SJSA1 (cell line): ENCODE measurements around the gene SPECC1. TPM values are rescaled to one million over a fixed set of nuclear protein-coding genes. Genes with fewer than 3 reads are reported as not detected.

Experiments
- DNase-seq, 2 experiments: peaks; one replicate each; pipeline ENCODE4 v3.0.0-alpha.2; 2015 to 2020; ENCODE audit warnings: low spot score in 2 of 2, low read depth in 1 of 2
- H3K27ac ChIP-seq: fragments of 250-450 bp; sonication (Bioruptor Pico); 2 replicates; pipeline ENCODE4 v1.5.1; 2020; ENCODE audit warnings: mild to moderate bottlenecking, moderate library complexity
- H3K27me3 ChIP-seq: fragments of 250-450 bp; sonication (Bioruptor Pico); replicated peaks from 2 replicates; pipeline ENCODE4 v1.5.1; 2020; ENCODE audit warnings: mild to moderate bottlenecking, moderate library complexity
- H3K36me3 ChIP-seq: fragments of 250-450 bp; sonication (Bioruptor Pico); 2 replicates; pipeline ENCODE4 v1.5.1; 2020; ENCODE audit warnings: mild to moderate bottlenecking
- H3K4me1 ChIP-seq: fragments of 250-450 bp; sonication (Bioruptor Pico); replicated peaks from 2 replicates; pipeline ENCODE4 v1.6.1; 2021; ENCODE audit warnings: mild to moderate bottlenecking
- H3K4me3 ChIP-seq: fragments of 250-450 bp; sonication (Bioruptor Pico); 2 replicates; pipeline ENCODE4 v1.5.1; 2020; ENCODE audit warnings: mild to moderate bottlenecking
- H3K9me3 ChIP-seq: fragments of 250-450 bp; sonication (Bioruptor Pico); replicated peaks from 2 replicates; pipeline ENCODE4 v1.5.1; 2020; ENCODE audit warnings: mild to moderate bottlenecking
- total RNA-seq: library from RNA; depleted of rRNA; stranded (reverse); fragments of >200 nt; shearing (Covaris generic); gene quantifications from 2 replicates; pipeline ENCODE4 v1.2.3, GENCODE V29; 2014

Gene SPECC1
- total RNA-seq, 1 experiment from 2014 or later = 81.0 TPM

DNA sequence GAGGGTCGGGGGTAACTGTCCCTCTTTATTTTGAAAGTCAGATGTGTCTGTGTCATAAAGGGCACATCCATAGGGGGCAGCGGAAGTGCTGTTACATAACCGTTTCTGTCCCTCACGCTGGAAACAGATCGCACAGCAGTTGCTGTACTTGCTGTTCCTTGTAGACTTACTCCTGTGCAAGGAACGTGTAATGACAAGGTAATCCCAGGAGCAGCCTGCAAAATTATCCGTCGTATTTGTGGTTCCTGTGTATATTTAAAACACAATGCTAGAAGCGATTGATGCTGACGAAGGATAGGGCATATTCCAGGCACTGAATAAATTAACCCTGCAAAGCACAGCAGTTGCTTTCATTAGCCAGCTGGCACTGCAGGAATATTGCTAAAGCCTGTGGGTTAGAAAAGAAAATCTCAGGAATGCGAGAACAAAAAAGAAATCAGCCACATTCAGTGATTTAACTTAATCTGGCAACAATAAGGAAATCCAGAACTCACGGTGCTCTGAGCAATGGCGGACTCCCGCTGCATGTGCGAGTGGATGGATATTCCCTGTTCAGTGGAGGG, 76.2 kb downstream of the SPECC1 start:
- no peaks in the 10 kb centered on the region for H3K4me1 ChIP-seq
- no peaks in the 10 kb centered on the region for H3K36me3 ChIP-seq
- DNase-seq = no peak
- H3K27me3 ChIP-seq = no peaks in the 10 kb centered on the region; the same call in 1 of the 2 replicates
- no peak overlapping the region for H3K4me3 ChIP-seq
- no peaks in the 10 kb centered on the region for H3K9me3 ChIP-seq
- H3K27ac ChIP-seq = no peak overlapping the region

DNA sequence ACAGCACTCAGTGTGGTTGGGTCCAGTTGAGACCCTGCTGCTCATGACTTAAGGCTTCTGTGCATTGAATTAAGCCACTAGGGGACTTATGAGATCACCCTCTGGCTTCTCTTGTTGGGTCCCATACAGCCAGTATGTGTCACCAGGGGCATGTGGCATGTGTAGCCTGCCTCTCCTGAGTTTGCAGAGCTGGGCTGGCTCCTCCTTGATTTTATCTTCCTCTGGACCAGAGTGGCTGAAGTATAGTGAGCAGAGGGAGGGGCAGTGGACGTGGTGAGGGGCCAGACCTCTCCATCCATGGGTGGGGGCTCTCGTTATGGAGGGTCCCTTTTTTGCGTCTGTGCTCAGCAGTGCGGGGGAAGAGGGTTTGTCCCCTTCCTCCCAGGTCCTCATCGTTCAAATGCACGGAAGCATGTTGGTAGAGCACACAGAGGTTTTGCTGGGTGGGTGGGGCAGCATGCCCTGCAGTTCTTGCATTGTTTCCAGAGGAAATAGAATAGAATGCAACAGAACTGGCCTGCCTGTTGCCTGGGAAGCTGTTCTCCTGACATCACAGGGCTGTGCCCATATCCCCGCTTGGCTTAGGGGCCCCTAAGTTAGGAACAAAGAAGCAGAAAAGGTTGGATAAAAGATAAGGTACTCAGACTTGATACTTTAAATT, 77.4 kb downstream of the SPECC1 start:
- no peaks in the 10 kb centered on the region; the same call in 1 of the 2 replicates for H3K27me3 ChIP-seq
- no peak overlapping the region for H3K4me3 ChIP-seq
- no peaks in the 10 kb centered on the region for H3K4me1 ChIP-seq
- H3K27ac ChIP-seq = no peak overlapping the region
- H3K36me3 ChIP-seq = no peaks in the 10 kb centered on the region
- H3K9me3 ChIP-seq = no peaks in the 10 kb centered on the region
- no peak for DNase-seq

DNA sequence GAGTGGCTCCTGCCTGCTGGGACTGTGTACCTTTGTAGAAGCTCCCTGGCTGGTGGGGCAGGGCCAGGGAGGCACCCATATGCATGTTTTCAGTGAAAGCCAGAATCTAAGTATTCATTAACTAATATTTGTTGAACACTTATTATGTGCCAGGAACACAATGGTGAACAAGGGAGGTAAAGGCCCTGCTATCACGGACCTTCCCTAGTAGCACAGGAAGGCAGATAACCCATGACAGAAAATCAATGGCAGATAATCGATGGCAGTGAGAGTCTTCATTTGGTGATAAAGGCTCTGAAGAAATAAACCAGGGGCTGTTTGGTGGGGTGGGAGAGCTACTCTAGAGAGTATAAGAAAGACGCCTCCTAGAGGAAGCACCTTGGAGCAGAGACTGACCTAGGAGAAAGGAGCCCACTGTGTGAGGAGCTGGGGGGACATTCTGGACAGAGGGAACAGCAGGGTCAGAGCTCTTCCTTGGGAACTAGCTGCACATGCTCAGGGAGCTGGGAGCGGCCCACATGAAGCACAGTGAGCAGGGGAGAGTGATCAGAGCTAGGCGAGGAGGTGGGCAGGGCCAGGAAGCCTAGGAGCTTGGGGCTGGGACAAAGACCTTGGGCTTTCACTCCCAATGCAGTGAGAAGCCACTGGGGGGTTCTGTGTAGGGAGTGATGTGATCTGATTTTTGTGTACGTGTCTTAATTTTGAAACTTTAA, 78.5 kb downstream of the SPECC1 start:
- DNase-seq = no peak
- Histone ChIP-seq H3K4me3 (no peak overlapping the region), H3K36me3 (no peaks in the 10 kb centered on the region), H3K4me1 (no peaks in the 10 kb centered on the region), H3K27ac (no peak overlapping the region), H3K9me3 (no peaks in the 10 kb centered on the region), H3K27me3 (no peaks in the 10 kb centered on the region; the same call in 1 of the 2 replicates)

DNA sequence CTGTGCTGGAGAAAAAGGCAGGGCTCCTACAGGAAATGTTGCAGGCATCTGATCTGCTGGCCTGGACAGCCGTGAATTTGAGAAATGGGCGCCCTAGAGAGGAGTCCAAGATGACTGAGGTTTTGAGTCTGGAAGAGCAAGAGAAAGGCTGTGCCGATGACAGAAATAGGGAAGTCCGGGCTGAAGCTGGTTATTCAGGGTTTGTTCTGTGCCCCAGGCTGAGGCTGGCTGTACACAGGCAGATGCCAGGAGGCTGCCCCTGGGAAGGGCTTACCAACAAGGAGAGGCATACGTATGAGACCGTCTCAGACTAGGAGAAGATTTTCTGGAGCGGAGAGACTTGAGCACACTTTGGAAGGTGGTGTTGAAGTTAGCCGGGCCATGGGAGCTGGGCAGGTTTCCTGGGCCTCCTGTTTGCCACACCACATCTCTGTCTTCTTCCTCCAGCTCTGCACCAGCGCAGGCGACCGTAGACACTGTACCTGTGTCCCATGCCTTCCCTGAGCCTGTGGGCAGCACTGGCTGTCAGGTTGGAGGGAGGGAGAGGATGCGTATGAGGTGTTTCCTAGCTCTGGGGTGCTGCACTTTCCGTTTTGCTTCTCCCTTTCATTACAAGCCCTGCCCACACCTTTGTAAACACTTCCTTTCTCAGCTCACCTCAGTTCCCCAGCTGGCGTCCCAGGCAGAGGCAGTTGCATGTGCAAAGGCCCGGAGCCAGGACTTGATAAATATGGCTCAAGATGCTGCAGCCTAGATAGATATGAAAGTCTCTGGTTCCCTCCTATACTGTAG, 80.8 kb downstream of the SPECC1 start:
- H3K4me1 ChIP-seq = no peaks in the 10 kb centered on the region
- no peaks in the 10 kb centered on the region for H3K36me3 ChIP-seq
- no peak overlapping the region for H3K4me3 ChIP-seq
- no peaks in the 10 kb centered on the region; the same call in 1 of the 2 replicates for H3K27me3 ChIP-seq
- H3K9me3 ChIP-seq = no peaks in the 10 kb centered on the region
- DNase-seq = no peak
- H3K27ac ChIP-seq = no peak overlapping the region

DNA sequence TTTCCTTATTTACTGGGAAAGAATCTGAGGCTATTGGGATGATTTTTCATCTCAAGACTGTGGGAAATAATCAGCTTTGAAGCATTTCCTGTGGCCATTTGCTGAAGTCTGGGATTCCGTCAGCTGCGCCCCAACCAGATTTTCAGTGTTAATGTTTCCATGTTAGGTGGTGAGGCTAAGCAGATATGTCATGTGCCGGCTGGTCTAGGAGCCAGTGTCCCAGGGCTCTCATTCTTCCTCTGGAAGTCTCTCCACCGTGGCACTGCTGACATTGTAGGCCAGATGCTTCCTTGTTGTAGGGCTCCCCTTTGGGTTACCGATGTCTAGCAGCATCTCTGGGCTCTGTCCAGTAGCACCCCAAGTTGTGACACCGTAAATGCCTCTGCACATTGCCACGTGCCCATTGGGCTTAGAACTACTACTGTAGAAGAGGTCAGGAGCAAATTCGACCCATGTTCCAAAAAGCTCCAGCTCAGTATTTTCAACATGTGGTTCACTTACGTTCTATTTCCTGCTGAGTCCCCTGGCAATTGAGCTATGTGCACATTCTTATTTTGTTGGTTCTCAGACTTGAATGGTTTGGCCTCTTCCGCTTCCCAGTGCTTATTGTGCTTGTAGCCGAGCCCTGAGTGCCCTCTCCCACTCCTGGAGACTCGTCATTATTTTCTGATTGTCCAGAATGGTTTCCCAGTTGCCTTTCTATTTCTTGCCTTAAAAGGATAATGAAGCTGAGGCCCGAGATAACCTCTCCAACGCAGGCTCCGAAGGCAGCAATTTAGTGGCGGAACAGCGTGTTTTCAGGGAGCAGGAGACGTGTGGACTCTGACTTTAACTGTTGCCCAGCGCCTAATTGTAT, 82.2 kb downstream of the SPECC1 start:
- no peaks in the 10 kb centered on the region for H3K9me3 ChIP-seq
- no peaks in the 10 kb centered on the region for H3K4me1 ChIP-seq
- H3K27ac ChIP-seq = no peak overlapping the region
- no peaks in the 10 kb centered on the region for H3K36me3 ChIP-seq
- no peak overlapping the region for H3K4me3 ChIP-seq
- H3K27me3 ChIP-seq = no peaks in the 10 kb centered on the region; the same call in 1 of the 2 replicates
- DNase-seq = no peak

DNA sequence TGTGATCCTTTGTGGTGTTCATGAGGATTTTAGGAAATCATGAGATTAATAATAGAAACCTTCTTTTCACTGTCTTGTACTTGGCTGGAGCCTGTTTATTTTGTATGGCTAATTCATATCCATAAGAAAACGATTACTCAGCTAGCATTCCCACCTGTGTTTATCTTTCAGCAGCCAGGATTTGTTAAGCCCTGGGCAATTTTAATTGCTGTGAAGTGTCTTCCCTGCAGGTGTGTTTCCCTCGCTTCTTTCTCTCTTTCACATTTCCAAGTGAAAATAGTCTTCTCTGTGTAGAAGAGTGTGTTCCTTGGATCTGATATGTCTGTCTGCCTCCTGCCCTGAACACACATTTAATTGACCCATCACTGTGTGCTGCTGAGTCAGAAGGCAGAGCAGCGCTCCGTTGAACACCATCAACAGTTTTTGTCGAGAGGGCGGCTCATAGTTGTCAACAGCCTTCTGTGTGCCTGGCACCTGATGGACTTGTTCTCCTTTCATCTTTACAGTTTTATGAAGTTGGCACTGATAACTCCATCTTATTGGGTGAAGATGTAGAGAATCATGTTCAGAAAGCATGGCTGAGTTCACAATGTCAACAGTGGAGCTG, 83.2 kb downstream of the SPECC1 start:
- H3K4me3 ChIP-seq = no peak overlapping the region
- H3K9me3 ChIP-seq = no peaks in the 10 kb centered on the region
- no peaks in the 10 kb centered on the region; the same call in 1 of the 2 replicates for H3K27me3 ChIP-seq
- H3K27ac ChIP-seq = no peak overlapping the region
- H3K4me1 ChIP-seq = no peaks in the 10 kb centered on the region
- DNase-seq = no peak
- no peaks in the 10 kb centered on the region for H3K36me3 ChIP-seq

DNA sequence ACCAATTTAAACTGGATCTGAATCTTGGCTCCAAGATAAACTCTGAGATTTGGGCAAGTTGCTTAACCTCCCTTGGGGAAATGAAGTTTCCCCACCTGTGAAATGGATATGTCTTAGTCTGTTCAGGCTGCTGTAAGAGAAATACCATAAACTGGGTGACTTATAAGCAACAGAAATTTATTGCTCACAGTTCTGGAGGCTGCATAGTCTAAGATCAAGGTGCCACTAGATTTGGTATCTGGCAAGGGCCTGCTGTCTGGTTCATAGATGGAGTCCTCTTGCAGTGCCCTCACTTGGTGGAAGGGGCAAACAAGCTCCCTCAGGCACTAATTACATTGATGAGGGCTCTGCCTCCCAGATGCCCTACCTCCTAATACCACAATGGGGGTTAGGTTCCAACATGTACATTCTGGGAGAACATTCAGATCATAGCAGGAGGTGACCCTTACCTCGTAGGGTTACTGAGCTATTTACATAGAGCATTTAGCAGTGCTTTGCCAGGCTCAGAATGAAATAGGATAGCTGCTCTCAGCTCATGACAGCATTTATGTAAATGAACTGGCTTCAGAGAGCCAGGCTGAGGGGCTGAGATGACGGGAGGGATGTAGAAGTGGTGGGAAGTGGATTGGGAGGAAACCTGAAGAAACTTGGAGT, 83.9 kb downstream of the SPECC1 start:
- no peaks in the 10 kb centered on the region for H3K36me3 ChIP-seq
- H3K4me3 ChIP-seq = no peak overlapping the region
- DNase-seq = no peak
- no peaks in the 10 kb centered on the region for H3K4me1 ChIP-seq
- H3K9me3 ChIP-seq = no peaks in the 10 kb centered on the region
- H3K27me3 ChIP-seq = no peaks in the 10 kb centered on the region; the same call in 1 of the 2 replicates
- no peak overlapping the region for H3K27ac ChIP-seq

DNA sequence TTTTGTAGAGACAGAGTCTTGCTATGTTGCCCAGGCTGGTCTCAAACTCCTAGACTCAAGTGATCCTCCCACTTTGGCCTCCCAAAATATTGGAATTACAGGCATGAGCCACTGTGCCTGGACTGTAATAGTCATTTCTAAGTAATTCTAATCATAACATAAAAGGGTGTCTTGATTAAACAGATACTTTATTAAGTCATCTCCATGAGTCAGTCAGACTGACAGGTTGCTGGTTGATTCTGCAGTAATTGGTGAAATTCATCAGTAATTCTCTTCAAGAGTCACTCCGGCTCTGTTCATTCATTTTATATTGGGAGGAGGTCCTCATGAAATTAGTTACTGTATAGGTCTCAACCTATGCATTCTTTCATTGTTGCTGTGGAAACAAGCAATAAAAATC, 85.6 kb downstream of the SPECC1 start:
- H3K4me3 ChIP-seq = no peak overlapping the region
- no peaks in the 10 kb centered on the region for H3K9me3 ChIP-seq
- DNase-seq = no peak
- no peaks in the 10 kb centered on the region for H3K36me3 ChIP-seq
- H3K4me1 ChIP-seq = no peaks in the 10 kb centered on the region
- H3K27me3 ChIP-seq = no peaks in the 10 kb centered on the region; the same call in 1 of the 2 replicates
- H3K27ac ChIP-seq = no peak overlapping the region

DNA sequence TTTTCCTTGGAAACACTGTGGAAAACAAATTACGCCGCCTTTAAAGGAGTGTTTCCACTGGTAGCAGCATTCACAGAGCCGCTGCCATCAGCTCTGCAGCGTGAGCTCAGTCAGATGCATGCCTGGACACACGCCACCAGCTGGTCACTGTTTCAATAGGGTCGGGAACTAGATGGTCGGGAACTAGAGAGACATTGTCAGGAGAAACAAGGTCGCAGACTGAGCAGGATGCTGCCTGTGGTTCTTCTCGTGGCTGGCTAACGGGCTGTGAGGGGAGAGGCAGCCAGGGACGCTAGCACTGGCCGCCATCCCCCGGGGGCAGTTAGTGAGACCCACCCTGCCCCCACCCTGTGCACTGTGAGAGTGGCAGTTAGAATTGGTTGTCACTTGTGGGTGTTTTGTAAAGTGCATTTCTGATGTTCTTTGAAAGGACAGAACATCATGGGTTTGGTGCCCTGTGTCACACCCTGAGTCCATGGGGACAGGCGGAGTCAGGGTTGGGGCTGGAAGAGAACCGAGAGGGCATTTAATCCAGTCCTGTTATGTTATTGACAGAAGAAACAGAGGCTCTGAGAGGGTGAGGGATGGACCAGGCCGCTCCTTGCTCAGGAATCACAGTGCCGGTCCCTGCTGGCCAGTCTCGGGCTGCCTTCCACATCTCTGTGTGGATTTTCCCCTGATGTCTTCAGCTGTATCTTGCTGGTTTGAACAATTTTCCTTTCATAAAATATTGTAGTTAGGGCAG, 86.3 kb downstream of the SPECC1 start:
- Histone ChIP-seq H3K4me1 (no peaks in the 10 kb centered on the region), H3K9me3 (no peaks in the 10 kb centered on the region), H3K27me3 (no peaks in the 10 kb centered on the region; the same call in 1 of the 2 replicates), H3K27ac (no peak overlapping the region), H3K4me3 (no peak overlapping the region), H3K36me3 (no peaks in the 10 kb centered on the region)
- peak; percentile 11 to 53 for DNase-seq

DNA sequence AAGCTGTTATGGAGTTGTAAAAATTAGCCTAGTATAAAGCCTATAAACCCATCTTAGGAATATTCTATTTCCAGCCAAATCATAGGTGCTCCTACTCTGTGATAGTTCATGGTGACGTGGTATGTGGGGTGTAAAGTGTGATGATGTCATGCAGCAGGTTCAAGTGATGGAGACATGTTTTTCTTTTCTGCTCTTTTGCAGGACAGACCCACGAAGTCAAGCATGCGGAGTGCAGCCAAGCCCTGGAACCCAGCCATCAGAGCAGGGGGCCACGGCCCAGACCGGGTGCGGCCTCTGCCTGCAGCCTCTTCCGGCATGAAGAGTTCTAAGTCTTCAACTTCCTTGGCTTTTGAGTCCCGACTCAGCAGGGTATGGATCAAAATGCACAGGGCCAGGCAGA, 87.3 kb downstream of the SPECC1 start:
- Histone ChIP-seq H3K4me3 (no peak overlapping the region), H3K4me1 (no peaks in the 10 kb centered on the region), H3K9me3 (no peaks in the 10 kb centered on the region), H3K36me3 (no peaks in the 10 kb centered on the region), H3K27ac (no peak overlapping the region), H3K27me3 (no peaks in the 10 kb centered on the region; the same call in 1 of the 2 replicates)
- no peak for DNase-seq

DNA sequence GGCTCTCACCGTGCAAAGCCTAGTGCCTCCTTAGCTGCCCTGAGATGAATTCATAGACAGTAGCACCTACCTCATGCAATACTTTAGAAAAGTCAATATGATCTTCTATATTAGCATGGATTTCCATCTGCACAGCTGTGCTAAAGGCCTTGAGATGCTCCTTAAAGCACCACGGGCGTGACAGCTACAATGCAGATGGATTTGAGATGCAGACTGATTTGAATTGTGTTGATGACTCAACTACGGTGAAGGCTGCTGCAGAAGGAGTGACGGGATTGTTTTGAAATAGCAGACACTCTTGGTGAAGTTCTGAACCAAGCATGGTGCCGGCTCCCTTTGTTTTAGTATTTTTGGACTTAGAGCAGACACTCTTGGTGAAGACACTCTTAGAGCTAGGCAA, 88.2 kb downstream of the SPECC1 start:
- Histone ChIP-seq H3K4me1 (no peaks in the 10 kb centered on the region), H3K36me3 (no peaks in the 10 kb centered on the region), H3K9me3 (no peaks in the 10 kb centered on the region), H3K4me3 (no peak overlapping the region), H3K27ac (no peak overlapping the region), H3K27me3 (peaks cover 7% of the 10 kb centered on the region)
- DNase-seq = no peak

DNA sequence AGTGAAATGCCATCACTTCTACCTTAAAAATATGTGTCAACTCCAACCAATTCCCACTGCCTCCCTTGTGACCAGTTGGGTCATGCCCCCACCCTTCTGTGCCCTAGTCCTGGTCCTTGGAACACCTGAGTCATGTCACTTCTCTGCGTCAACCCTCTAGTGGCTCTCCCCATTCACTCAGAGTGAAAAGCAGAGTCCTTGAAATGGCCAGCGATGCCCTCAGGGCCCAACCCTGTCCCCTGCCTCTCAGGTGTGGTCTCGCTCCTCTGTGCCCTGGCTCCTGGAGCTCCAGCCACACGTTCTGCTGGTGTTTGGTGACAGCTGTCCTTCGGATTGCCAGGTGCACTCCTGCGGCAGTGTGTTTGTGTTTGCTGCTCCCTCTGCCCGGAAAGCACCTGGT, 89.2 kb downstream of the SPECC1 start:
- Histone ChIP-seq H3K4me3 (no peak overlapping the region), H3K4me1 (no peaks in the 10 kb centered on the region), H3K36me3 (no peaks in the 10 kb centered on the region), H3K27ac (no peak overlapping the region), H3K27me3 (peaks cover 8% of the 10 kb centered on the region), H3K9me3 (no peaks in the 10 kb centered on the region)
- DNase-seq = no peak
